D721Med (cell line): Measurements from ENCODE around the gene TAMALIN.

Experiments used
- DNase-seq: peaks from one replicate; pipeline ENCODE4 v3.0.0; 2011; ENCODE audit warnings: low spot score; ENCODE audit not compliant: insufficient read length
- FAIRE-seq: peaks from 2 replicates; lab custom pipeline; 2011; peaks lifted over from hg19 to GRCh38; lab: Jason Lieb, UNC
- TF ChIP-seq, protein P1 (sequence below): IDR thresholded peaks from 2 replicates; pipeline ENCODE4 v1.5.1; 2012; ENCODE audit warnings: mild to moderate bottlenecking, control low read depth; ENCODE audit not compliant: insufficient read depth; ENCODE audit errors: missing control alignments

The TAMALIN gene

GRCh38 chr12:52054833-52055730, 48.3 kb downstream of the TAMALIN start:
- TF ChIP-seq, protein P1, sequence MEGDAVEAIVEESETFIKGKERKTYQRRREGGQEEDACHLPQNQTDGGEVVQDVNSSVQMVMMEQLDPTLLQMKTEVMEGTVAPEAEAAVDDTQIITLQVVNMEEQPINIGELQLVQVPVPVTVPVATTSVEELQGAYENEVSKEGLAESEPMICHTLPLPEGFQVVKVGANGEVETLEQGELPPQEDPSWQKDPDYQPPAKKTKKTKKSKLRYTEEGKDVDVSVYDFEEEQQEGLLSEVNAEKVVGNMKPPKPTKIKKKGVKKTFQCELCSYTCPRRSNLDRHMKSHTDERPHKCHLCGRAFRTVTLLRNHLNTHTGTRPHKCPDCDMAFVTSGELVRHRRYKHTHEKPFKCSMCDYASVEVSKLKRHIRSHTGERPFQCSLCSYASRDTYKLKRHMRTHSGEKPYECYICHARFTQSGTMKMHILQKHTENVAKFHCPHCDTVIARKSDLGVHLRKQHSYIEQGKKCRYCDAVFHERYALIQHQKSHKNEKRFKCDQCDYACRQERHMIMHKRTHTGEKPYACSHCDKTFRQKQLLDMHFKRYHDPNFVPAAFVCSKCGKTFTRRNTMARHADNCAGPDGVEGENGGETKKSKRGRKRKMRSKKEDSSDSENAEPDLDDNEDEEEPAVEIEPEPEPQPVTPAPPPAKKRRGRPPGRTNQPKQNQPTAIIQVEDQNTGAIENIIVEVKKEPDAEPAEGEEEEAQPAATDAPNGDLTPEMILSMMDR, result no peak
- no peak for DNase-seq
- no peak for FAIRE-seq

GRCh38 chr12:52055731-52056711, 49.3 kb downstream of the TAMALIN start:
- TF ChIP-seq, protein P1, result no peak
- FAIRE-seq (no peak), DNase-seq (no peak)

DNA sequence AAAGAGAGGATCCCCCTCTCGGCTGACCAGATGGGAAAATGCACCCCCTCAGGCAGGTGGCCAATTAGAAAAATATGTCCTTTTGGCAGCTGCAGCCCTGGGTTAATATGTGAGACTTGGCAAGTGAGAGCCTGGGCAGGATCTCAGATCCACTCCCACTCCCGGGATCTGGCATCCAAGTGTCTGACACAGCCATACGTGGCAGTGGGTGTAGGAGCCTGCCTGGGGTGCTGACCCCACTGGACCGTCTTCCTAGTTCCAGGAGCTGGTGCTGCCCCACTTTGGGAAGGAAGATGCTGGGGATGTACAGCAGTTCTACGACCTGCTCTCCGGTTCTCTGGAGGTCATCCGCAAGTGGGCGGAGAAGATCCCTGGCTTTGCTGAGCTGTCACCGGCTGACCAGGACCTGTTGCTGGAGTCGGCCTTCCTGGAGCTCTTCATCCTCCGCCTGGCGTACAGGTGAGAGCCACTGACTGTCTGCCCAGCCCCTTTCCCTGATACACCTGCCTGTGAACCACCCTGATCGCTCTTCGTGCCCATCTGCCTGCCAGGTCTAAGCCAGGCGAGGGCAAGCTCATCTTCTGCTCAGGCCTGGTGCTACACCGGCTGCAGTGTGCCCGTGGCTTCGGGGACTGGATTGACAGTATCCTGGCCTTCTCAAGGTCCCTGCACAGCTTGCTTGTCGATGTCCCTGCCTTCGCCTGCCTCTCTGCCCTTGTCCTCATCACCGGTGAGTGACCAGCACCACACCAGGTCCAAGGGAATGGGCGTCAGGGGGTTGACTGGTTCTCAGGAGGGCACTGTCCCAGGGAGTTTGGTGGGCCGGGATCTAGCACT, 50.3 kb downstream of the TAMALIN start:
- FAIRE-seq, result no peak
- DNase-seq, result no peak
- TF ChIP-seq, protein P1, result no peak

DNA sequence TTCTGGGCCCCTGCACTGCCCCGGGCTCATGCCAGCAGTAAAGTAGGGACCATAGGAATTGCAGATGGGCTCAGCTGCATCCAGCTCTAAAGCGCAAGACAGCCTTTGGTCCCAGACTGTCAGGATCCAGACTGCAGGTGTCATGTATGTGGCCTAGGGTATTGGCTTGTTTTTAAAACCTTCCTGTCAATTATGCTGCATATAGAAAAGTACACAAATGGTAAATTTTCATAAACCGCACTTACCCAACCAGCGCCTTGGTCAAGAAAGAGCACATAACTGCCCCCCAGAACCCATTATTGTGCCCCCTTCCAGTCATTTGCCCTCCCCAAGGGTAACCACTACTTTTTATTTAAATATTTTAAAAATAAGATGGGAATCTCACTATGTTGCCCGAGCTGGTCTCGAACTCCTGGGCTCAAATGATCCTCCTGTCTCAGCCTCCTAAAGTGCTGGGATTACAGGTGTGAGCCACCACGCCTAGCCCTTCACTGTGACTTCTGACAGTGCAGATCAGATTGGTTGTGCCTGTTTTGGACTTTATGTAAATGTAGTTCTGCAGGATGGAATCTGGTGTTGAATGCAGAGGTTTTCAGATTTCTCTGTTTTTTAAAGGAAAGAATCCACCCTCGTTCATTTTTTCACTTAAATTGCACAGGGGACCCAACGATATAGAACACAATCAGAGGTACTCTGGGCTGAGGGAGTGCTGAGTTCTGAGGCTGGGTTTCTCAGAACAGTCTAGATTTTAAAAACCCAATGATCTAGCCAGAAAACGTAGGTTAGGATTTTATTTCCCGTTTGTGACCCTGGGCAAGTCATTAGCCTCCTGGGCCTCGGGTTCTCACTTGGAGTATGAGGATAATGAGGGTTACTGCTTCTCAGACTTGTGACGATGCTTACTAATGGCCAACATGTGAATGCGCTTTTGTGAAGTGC, 51.2 kb downstream of the TAMALIN start:
- TF ChIP-seq, protein P1, result no peak
- no peak for DNase-seq
- no peak for FAIRE-seq

GRCh38 chr12:52058631-52059361, 52.0 kb downstream of the TAMALIN start:
- TF ChIP-seq, protein P1, result no peak
- no peak for DNase-seq
- FAIRE-seq, result no peak
